Right ventricle myocardium superior (tissue), 1 donor: ENCODE data around the gene FOXN3. TPM values are rescaled to one million over a fixed set of nuclear protein-coding genes. Genes with fewer than 3 reads are reported as not detected.

ENCODE experiments used
- ATAC-seq: fragments of 200-7000 bp; cut with Tn5 transposase; one replicate; pipeline ENCODE4 v1.9.1; 2020; ENCODE audit warnings: mild to moderate bottlenecking; ENCODE audit not compliant: poor library complexity
- DNase-seq: peaks from one replicate; pipeline ENCODE4 v3.0.0-alpha.2; 2020
- intact Hi-C: fragments of 100-400 bp; cut with DNase I; formaldehyde crosslinking; loops from one replicate; pipeline ENCODE4 v1.11.2; 2022
- long read RNA-seq: library from polyadenylated mRNA; unstranded; transcript quantifications from one replicate; pipeline ENCODE4 v2.0.0, GENCODE V29; 2021
- total RNA-seq: library from RNA; stranded (reverse); fragmentation: NEBNext Ultra II Directional; extraction: Animal tissue kit (Norgen Biotek cat#: 25700); gene quantifications from one replicate; pipeline ENCODE4 v1.2.1, GENCODE V29; 2021
- donor health status: DM: no; HTN: yes; CAD: no; lungs with severe emphysema.

FOXN3 gene, protein sequence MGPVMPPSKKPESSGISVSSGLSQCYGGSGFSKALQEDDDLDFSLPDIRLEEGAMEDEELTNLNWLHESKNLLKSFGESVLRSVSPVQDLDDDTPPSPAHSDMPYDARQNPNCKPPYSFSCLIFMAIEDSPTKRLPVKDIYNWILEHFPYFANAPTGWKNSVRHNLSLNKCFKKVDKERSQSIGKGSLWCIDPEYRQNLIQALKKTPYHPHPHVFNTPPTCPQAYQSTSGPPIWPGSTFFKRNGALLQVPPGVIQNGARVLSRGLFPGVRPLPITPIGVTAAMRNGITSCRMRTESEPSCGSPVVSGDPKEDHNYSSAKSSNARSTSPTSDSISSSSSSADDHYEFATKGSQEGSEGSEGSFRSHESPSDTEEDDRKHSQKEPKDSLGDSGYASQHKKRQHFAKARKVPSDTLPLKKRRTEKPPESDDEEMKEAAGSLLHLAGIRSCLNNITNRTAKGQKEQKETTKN
- 122 TPM for total RNA-seq
- long read RNA-seq, transcript FOXN3-219 (5 exons, 2,421 nt): minor isoform, 8 of 225 reads
- long read RNA-seq, transcript FOXN3-201 (6 exons, 2,542 nt): minor isoform, 11 of 225 reads
- long read RNA-seq, transcript FOXN3-214 (6 exons, 2,692 nt): major isoform, 33 of 225 reads
- long read RNA-seq, partial matches to known transcripts: 8 of 225 reads
- long read RNA-seq, other reads (novel, unspliced or antisense): 162 of 225 reads

DNA sequence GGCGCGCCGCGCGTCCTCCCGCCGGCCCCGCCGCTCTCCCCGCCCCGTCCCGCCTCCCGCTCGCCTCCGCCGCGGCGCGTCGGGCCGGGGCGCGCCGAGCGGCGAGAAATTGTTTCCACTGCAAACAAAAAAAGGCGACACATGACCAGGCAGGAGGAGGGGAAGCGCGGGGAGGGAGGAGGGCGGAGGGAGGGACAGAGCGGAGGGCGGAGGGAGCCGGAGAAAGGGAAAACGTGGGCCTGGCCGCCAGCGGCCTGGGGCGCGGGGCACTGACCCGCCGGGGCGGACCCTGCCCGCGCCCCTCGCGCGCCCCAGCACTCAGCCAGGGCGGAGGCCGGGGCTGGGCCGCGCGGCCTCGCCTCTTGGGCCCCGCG is at the start of gene FOXN3:
TSS of gene FOXN3 (minus strand) at position 143 of the 374 bp plus-strand sequence. CDS start 4,757 bp downstream, outside the sequence.
- intact Hi-C loops: loop anchor here (5.0 to 10.0 kb wide), 4 partner anchors 112 to 372 kb away; no protein-coding TSS in a partner anchor
- DNase-seq (peak; percentile 95), ATAC-seq (peak; percentile 74)

DNA sequence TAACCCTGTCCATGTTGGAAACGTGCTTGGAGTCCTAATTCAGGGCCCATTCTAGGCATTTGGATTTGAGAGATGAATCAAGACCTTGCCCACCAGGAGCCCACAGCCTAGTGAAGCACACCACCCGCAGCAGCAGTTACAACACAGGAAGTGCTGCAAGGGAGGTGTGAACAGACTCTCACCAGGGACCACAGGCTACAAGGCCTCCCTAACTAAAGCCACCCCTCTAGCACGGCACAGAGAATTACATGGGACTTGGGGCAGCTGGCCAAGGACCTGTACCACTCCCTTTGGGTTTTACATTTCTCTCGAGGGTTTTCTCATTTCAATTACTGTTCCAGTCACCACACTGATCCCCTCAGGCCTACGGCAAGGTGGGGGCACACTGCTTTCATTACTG is 49.5 kb upstream of the FOXN3 start:
- intact Hi-C loops: no loop called here
- DNase-seq (no peak), ATAC-seq (peak; percentile 42)

DNA sequence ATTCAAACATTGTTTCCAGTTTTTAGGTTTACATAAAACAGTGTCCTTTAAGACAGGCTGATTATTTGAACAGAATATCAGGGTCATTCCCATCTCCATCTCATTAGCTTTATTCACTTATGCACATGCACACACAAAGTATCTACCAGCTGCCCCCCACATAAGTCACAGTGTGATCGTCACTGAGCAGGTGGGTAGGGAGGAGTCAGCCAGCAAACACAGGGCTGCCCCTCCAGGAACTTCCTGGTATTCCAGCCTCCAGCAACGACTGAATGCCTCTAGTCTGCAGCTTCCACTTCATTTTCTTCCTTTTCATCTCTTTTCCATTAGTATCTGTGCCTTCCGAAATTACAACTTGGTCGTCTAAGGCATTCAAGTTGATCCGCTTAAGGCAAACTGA is 48.8 kb upstream of the FOXN3 start:
- intact Hi-C loops: no loop called here
- no peak for ATAC-seq
- no peak for DNase-seq

DNA sequence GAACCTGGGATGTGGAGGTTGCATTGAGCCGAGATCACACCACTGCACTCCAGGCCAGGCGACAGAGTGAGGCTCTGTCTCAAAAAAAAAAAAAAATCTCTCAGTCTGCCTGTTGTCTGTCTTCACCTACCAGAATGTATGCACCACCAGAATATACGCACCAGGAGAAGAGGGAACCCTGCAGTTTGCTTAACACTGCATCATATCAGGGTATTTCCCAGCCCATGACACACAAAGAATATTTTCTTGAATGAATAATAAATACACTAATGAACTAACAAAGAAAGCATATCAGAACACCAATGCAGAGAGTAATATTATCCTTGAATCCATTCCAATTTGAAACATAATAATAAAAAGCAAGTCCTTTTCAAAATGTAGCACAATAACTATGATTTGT is 44.2 kb upstream of the FOXN3 start:
- DNase-seq (no peak), ATAC-seq (no peak)
- intact Hi-C loops: no loop called here

DNA sequence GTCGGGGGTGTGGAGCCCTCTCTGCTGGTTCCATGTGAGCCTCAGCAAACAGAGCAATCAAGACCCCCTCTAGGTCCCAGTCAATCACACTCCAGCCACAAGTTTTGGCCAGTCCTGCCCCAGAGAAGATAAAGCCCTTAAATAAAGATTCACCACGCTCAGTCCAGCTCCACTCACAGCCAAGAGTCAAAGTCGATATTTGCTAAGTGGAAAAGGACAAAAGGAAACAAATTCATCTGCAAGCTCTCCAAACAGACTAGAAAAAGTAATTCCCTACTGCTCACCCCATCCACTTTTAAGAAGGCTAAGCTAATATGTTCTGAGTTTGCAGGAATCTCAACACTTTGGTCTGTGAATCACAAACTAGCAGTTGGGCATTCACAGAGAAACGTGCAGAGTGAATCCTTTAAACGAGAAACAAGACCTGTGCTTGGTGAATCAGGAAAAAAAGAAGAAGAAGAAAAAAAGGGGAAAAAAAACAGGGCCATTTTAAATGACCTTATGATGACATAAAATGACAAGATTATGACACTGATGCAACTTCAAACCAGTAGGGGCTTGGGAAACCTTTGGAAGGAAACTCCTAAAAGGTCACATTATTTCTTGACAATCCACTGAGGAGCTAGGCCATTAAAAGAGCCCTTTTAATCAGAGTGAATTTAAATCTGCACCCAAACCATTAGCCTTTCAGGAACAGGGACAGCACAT is 41.8 kb upstream of the FOXN3 start:
- DNase-seq (no peak), ATAC-seq (no peak)
- intact Hi-C loops: no loop called here

DNA sequence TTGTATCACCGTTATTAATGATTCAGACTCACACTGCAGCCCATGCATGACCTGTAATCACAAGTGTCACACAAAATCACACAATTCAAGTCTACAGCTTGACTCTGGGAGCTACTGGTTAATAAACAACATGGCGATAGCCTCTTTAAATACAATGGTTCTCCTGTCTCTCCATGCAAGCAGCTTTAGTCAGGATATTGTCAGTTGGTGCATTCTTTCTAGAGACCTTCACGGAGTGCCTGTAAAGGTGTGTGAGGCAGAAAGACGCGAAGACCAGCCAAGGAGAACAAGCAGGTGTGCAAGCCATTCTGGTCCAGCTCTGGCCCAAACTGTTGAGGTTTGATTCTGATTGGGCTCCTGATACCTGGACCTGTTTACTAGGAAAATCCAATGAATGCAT is 40.0 kb upstream of the FOXN3 start:
- intact Hi-C loops: no loop called here
- DNase-seq (peak; percentile 0), ATAC-seq (no peak)

DNA sequence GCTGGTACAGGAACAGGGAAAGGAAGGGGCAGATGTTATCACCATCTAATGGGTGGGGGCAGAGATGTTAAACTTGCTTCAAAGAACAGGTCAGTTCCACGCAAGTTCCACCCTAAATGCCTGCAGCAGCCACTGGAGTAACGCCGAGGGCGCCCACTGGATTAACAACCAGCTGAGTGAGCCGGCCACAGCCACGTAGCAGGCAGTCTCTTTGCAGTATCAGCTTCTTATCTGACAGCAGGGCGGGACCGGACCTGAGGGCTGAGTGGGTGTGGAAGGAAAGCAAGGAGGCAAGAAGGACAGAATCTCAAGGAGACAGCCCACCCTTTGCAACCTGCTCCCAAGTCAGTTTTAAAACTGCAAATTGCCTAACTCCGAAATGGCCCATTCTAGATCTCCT is 38.4 kb upstream of the FOXN3 start:
- intact Hi-C loops: no loop called here
- DNase-seq (peak; percentile 54), ATAC-seq (peak; percentile 53)

DNA sequence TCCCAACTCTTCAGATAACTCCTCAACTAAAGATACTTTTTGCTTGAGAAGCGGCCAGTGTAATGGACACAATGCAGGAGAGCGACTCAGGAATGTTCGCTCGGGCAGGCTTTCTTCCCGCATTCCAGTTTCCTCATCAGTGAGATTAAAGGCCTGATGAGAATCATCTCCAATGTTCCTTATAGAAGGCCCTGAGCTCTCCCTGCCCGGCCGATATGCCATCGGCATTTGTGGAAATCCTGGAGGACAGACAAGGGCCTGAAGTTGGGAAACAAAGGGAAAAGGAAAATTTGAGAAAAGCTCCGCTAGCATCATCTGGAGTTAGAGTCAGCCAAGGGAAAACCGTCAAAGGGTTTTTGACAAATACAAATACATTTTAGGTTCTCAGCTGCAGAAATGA is 38.0 kb upstream of the FOXN3 start:
- ATAC-seq (no peak), DNase-seq (peak; percentile 13)
- intact Hi-C loops: no loop called here

DNA sequence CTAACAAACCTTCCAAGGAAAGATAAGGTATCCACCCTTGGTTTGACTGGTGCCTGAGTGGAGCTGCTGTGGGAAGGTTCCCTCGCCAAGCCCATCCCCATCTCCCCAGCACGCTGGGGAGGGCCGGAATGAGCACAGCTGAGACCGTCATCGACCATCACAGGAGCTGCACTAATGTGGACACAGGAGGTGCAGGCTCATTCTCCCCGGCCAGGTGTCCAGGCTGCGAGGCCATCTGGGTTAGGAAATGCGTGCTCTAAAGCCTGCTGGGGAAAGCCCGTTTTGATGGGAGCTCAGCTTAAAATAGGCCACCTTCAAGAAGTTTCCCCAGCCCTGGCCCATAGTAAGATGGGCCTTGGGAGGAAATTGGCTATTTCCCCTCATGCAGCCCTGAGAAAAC is 35.2 kb upstream of the FOXN3 start:
- intact Hi-C loops: no loop called here
- DNase-seq (no peak), ATAC-seq (no peak)

DNA sequence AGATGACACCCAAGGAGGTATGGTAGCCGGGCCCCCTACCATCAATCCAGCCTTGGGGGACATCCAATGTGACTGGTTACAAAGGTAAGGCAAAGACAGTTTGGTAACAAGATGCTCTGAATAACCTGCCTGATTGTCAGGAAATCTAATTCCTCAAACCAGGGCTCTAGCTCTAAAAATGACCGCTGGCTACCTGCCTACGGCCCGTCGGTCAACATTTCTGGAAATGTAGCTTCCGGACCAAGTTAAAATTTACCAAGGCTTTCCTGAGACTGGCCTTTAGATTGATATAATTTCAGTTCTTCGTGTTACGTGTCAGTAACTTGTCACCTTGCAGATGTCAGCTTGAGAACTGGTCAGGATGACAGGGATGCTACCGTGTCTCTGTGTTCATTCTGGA is 34.2 kb upstream of the FOXN3 start:
- no peak for DNase-seq
- ATAC-seq: no peak
- intact Hi-C loops: no loop called here

DNA sequence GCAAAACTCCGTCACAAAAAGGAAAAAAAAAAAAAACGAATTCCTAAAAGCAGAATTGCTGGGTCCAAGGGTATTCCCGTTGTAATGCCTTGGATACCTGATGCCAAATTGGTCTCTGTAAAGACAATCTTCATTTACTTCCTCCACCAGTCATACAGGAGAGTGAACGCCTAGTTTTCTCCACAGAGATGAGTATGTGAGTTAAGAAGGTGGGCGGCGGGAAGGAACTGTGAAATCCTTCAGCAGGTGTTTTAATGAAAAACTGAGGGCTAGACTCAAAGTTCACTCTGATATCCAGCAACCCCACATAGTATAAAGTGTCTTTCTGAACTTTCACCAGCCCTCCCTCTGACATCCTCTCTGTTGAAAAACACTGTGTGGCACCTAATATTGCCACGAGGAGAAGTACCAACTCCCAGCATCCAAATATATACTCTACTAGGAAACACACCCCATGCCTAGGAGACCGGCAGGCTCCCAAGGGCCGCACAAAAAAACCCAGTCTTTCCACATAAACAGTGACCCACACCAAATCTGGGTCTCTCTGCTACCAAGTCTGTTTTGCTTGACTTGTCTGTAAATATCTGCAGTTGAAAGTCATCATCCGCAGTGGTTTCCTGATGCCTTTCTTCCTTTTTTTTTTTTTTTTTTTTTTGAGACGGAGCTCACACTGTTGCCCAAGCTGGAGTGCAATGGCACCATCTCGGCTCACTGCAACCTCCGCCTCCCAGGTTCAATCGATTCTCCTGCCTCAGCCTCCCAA is 30.3 kb upstream of the FOXN3 start:
- ATAC-seq (no peak), DNase-seq (no peak)
- intact Hi-C loops: no loop called here

DNA sequence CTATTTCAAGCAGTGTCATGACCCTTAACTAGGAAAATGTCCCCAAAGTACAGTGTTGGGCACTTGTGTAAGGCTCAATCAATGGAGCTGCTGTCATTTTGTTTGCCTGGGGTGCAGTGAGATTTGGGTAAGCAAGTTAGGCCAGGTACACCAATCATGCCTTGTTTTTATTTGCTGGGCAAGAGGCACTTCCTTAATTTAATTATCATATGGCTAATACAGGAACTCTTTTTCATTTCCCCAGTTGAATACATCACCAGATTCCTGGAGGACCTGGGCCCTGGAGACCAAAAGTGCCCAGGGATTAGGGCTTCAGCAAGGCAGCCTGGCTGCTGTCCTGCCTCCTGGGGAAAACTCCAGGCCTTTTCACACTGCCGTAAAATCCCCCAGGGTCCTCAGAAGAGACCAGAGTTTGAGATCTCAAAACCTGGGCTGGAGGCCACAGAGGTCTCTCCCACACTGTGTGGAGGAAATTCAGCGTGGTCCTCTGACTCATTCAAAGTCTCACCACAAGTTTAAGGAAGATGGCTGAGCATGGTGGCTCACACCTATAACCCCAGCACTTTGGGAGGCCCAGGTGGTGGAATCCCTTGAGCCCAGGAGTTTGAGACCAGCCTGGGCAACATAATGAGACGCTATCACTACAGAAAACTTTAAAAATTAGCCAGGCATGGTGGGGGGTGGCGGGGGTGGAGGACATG is 28.4 kb upstream of the FOXN3 start:
- DNase-seq (no peak), ATAC-seq (no peak)
- intact Hi-C loops: no loop called here

DNA sequence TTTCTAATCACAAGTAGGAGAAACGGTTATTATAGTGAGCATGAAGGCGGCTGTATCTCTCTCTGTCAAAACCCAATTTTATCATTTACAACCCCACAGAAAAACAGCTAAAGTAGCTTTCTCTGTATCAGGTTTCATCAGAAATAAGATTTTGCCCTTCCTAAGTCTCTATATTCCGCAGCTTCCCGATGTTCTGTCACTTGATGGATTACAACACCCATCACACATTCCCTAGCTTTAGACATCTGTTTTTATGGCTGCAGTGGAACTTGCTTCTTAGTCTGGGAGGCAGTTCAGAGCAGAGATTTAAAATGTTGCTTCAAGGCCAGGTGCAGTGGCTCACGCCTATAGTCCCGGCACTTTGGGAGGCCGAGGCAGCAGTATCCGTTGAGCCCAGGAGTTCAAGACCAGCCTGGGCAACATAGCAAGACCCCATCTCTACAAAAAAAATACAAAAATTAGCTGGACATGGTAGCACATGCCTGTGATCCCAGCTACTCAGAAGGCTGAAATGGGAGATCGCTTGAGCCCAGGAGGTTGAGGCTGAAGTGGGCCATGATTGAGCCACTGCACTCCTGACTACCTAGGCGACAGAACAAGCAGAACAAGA is 27.6 kb upstream of the FOXN3 start:
- intact Hi-C loops: no loop called here
- no peak for ATAC-seq
- no peak for DNase-seq

DNA sequence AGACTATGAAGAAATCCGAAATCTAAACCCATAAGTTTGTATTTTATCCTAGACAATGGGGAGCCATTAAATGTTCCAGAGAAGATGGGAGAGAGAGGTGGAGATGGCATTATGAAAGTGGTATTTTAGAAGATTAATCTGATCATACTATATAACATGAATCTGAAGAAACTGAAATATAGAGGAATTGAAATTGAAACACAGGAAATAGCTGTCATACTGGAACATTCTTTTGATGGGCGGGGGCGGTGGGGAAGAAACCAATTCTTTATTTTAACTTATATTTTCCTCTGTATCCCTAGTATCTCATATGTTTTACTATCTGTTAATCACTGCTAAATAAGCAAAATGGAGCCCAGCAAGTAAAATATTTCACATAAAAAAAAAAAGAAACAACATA is 27.0 kb upstream of the FOXN3 start:
- DNase-seq: no peak
- ATAC-seq: no peak
- intact Hi-C loops: no loop called here

DNA sequence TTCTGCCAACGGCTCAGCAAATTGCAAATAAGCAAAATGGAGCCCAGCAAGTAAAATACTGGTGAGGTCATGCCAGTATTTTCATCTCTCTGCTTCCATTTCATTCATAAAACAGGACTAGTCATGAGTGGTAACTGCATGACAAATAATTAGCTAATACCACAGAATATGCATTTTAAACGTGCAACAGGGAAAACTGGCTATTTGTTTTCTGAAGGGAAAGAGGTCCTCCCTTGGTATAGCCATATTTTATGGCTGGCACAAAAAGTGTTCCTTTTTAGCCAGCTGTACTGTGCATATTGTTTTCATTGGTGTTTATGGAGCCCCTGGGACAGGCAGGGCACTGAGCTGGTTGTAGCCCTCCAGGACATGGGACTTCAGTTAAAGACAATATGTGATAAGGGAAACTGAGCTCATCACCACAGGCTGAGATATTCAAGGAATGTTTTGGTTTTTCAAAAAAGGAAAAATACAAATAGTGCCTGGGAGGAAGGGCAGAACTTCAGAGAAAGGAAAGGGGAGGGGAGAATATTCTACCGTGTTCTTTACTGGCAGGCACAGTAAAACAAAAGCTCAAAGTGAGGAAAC is 26.1 kb upstream of the FOXN3 start:
- intact Hi-C loops: no loop called here
- DNase-seq (no peak), ATAC-seq (no peak)

DNA sequence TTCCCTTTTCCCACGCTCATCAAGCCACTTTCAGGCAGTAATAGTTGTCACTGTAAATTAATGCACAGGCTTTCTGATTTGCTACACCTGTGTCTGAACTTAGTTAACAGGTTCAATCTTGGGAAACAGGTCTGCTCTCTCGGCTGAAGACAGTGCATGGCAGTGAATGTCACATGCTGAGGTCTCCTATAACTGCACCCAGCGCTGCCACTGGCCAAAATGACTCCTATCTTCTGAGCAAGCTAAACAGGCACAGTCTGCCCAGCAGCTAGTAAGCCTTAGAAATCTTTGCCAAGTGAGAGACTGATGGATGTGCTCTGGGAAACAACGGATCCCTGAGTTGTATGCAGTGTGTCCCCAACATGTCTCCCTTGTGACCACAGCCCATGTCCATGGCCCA is 25.2 kb upstream of the FOXN3 start:
- intact Hi-C loops: no loop called here
- ATAC-seq (no peak), DNase-seq (no peak)

DNA sequence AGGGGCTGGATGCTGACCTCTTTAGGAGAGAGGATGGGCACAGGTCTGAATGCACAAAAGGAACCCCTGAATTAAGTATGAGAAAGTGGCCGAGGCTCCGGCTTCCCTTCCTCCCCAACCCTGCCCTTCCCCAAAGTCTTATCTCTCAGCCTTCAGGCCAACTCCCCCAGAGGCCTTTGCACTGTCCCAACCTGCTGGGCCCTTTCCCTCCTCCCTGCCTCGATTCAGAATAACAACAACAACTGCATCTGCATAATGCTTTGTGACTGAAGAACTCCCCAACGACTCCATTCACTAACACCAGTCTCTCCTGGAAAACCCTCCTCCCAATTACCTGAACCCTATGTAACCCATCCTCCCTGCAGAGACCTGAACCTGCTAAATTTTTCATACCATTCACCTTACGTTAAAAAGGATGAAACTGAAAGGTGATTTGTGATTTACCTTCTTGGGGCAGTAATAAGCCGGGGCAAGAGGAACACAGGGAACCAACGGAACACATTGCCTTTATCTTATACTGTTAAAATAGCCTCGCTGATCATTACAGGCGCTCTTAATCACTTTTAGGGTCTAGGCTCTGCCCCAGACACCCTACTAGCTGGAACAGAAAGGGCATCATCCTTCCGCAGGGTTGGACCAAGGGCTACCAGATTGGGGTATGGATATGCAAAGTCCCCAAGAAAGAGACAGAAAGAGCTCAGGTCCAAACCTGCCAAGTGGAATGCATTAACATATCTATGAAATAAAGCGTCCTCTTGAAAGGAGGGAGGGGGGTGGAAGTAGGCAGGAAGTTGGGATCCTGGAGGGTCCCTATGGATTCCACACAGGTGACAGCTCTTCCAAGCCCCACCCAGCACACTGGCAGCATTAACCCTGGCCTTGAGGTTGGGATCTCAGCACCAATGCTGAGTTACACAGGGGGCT is 24.2 kb upstream of the FOXN3 start:
- DNase-seq (no peak), ATAC-seq (no peak)
- intact Hi-C loops: no loop called here
